Thoracic aorta (tissue), 2 donors: ENCODE results near the gene CITED2. TPM values are rescaled to one million over a fixed set of nuclear protein-coding genes. Genes with fewer than 3 reads are reported as not detected.

ENCODE experiments used
- ATAC-seq: fragments of 150-250 bp; one replicate; pipeline ENCODE4 v1.8.0; 2017; ENCODE audit warnings: low read depth; ENCODE audit not compliant: insufficient number of reproducible peaks, low FRiP score
- DNase-seq: peaks from one replicate; pipeline ENCODE4 v3.0.0-alpha.2; 2020; ENCODE audit warnings: low spot score
- H3K27ac ChIP-seq, 2 donors: fragments of 200-600 bp; sonication (generic); 1 replicate in 1 of 2; 2 replicates in 1 of 2; pipeline ENCODE4 v1.5.1; 2016; ENCODE audit warnings: mild to moderate bottlenecking in 2 of 2, moderate library complexity in 2 of 2
- H3K27me3 ChIP-seq: fragments of 200-600 bp; sonication (generic); replicated peaks from 2 replicates; pipeline ENCODE4 v1.6.0; 2016; ENCODE audit warnings: mild to moderate bottlenecking; ENCODE audit not compliant: insufficient read depth
- H3K36me3 ChIP-seq: fragments of 200-600 bp; sonication (generic); one replicate; pipeline ENCODE4 v1.5.1; 2016
- H3K4me1 ChIP-seq, 2 donors: fragments of 200-600 bp; sonication (generic); 1 replicate in 1 of 2; 2 replicates in 1 of 2; pipeline versions ENCODE4 v1.5.1 to v1.6.0; 2016; ENCODE audit warnings: low read depth in 2 of 2, mild to moderate bottlenecking in 1 of 2; ENCODE audit not compliant: control insufficient read depth in 1 of 2
- H3K4me3 ChIP-seq: fragments of 200-600 bp; sonication (generic); 2 replicates; pipeline ENCODE4 v1.5.1; 2016; ENCODE audit warnings: mild to moderate bottlenecking
- H3K9me3 ChIP-seq: fragments of 200-600 bp; sonication (generic); 2 replicates; pipeline ENCODE4 v1.5.1; 2016
- total RNA-seq, 2 donors: library from RNA; depleted of rRNA; stranded (reverse); fragments of >200 nt; gene quantifications; one replicate each; pipeline versions ENCODE4 v1.1.0 to v1.2.3, GENCODE V29; 2016
- TF ChIP-seq, protein P1 (sequence below): fragments of 200-600 bp; sonication (generic); IDR thresholded peaks from one replicate; pipeline ENCODE4 v1.5.1; 2019; ENCODE audit warnings: antibody characterized with exemption

The CITED2 gene
- total RNA-seq, 2 donors from 2014 or later, result 43.5 to 62.7 TPM

DNA sequence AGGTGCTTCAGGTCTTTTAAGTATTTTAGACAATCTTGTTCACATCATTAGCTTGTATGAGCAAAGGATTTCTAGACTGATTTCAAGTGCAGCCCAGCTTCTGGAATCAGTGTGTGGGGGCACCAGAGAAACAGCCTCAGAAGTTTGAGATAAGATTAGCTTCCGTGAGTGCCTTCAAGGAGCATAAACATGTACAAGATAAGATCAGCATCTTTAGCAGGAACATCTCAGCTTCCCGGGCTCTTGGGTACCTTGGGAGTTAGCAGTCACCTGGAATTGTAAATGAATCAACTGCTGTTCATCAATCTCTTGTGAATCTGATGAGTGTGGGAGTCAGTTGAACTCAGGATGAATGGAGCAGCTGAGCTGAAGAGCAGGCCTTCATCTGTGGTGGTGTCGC is 12.0 kb upstream of the CITED2 start:
- H3K27ac ChIP-seq, result no peak overlapping the region
- ATAC-seq, result no peak
- TF ChIP-seq, protein P1, sequence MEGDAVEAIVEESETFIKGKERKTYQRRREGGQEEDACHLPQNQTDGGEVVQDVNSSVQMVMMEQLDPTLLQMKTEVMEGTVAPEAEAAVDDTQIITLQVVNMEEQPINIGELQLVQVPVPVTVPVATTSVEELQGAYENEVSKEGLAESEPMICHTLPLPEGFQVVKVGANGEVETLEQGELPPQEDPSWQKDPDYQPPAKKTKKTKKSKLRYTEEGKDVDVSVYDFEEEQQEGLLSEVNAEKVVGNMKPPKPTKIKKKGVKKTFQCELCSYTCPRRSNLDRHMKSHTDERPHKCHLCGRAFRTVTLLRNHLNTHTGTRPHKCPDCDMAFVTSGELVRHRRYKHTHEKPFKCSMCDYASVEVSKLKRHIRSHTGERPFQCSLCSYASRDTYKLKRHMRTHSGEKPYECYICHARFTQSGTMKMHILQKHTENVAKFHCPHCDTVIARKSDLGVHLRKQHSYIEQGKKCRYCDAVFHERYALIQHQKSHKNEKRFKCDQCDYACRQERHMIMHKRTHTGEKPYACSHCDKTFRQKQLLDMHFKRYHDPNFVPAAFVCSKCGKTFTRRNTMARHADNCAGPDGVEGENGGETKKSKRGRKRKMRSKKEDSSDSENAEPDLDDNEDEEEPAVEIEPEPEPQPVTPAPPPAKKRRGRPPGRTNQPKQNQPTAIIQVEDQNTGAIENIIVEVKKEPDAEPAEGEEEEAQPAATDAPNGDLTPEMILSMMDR, result no peak
- no peak overlapping the region for H3K4me3 ChIP-seq
- H3K27me3 ChIP-seq, result no peaks in the 10 kb centered on the region
- DNase-seq, result no peak
- no peaks in the 10 kb centered on the region for H3K9me3 ChIP-seq
- H3K4me1 ChIP-seq, result peaks cover 0 to 6% of the 10 kb centered on the region in 2 donors
- H3K36me3 ChIP-seq, result no peaks in the 10 kb centered on the region

- Histone ChIP-seq H3K9me3 (no peaks in the 10 kb centered on the region), H3K4me3 (no peak overlapping the region), H3K27me3 (no peaks in the 10 kb centered on the region), H3K27ac (no peak overlapping the region), H3K4me1 (peaks cover 2 to 12% of the 10 kb centered on the region in 2 donors), H3K36me3 (no peaks in the 10 kb centered on the region)
- TF ChIP-seq, protein P1, result no peak
- no peak for DNase-seq
- ATAC-seq, result no peak
Measured at GRCh38 chr6:139381216-139381865, 6.9 kb upstream of the CITED2 start.

- H3K27ac ChIP-seq, result no peak overlapping the region
- no peak overlapping the region for H3K4me3 ChIP-seq
- H3K9me3 ChIP-seq, result no peaks in the 10 kb centered on the region
- no peaks in the 10 kb centered on the region for H3K27me3 ChIP-seq
- TF ChIP-seq, protein P1, result no peak
- H3K4me1 ChIP-seq, result peaks cover 5 to 17% of the 10 kb centered on the region in 2 donors
- no peaks in the 10 kb centered on the region for H3K36me3 ChIP-seq
- no peak for ATAC-seq
- DNase-seq, result no peak
Measured at GRCh38 chr6:139380611-139381010, 6.2 kb upstream of the CITED2 start.

- no peaks in the 10 kb centered on the region for H3K9me3 ChIP-seq
- no peaks in the 10 kb centered on the region for H3K36me3 ChIP-seq
- H3K27me3 ChIP-seq, result no peaks in the 10 kb centered on the region
- H3K4me3 ChIP-seq, result no peak overlapping the region
- peaks cover 5 to 17% of the 10 kb centered on the region in 2 donors for H3K4me1 ChIP-seq
- DNase-seq (no peak), ATAC-seq (no peak)
- H3K27ac ChIP-seq, result no peak overlapping the region
- TF ChIP-seq, protein P1, result no peak
Measured at GRCh38 chr6:139380168-139380567, 5.7 kb upstream of the CITED2 start.

DNA sequence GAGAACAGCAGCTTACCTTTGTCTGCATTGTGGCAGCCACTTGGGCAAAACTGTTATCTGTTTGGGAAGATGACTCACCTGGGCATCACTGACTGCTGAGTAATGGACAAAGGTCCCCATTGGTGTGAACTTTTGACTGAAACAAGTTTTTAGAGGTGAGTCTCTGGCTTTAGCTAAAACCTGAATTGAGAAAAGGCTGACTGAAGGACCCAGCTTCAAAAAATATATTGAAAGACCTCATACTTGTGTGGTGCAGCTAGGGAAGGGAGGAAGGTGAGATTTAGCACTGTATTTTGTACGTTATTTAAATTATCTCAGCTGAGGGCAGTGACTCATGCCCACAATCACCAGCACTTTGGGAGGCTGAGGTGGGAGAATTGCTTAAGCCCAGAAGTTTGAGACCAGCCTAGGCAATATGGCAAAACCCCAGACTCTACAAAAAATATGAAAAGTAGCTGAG is 4.5 kb upstream of the CITED2 start:
- no peak overlapping the region for H3K4me3 ChIP-seq
- no peak for ATAC-seq
- H3K27me3 ChIP-seq, result no peaks in the 10 kb centered on the region
- H3K9me3 ChIP-seq, result no peaks in the 10 kb centered on the region
- H3K27ac ChIP-seq, result no peak overlapping the region
- DNase-seq, result no peak
- peaks cover 5 to 11% of the 10 kb centered on the region in 2 donors for H3K4me1 ChIP-seq
- TF ChIP-seq, protein P1, result no peak
- H3K36me3 ChIP-seq, result no peaks in the 10 kb centered on the region
